ENCODE results near the gene SNRPA. TPM values are rescaled to one million over a fixed set of nuclear protein-coding genes. Genes with fewer than 3 reads are reported as not detected.

Gene SNRPA
- total RNA-seq, 2 donors from 2014 or later: 40.4 to 107 TPM

- H3K27ac ChIP-seq: peak overlapping the region; percentile 55 to 84
- no peaks in the 10 kb centered on the region for H3K9me3 ChIP-seq
- no peaks in the 10 kb centered on the region for H3K27me3 ChIP-seq (replicated peaks; ENCODE audit: insufficient read depth)
- no peak for ATAC-seq (ENCODE audit: insufficient number of reproducible peaks, low FRiP score, low read depth)
- peaks cover 14% of the 10 kb centered on the region for H3K36me3 ChIP-seq
- peaks cover 54 to 80% of the 10 kb centered on the region in 2 donors for H3K4me1 ChIP-seq (ENCODE audit: control insufficient read depth in 1 of 2, low read depth in 2 of 2)
- TF ChIP-seq CTCF (IDR thresholded peaks at IDR 0.05): no peak
- H3K4me3 ChIP-seq: peak overlapping the region; percentile 12
- DNase-seq (ENCODE audit: low spot score): no peak
Measured at GRCh38 chr19:40803857-40804782, 53.1 kb downstream of the SNRPA start.

GRCh38 chr19:40804783-40805242 is 53.8 kb downstream of the SNRPA start:
- DNase-seq (ENCODE audit: low spot score) (no peak), ATAC-seq (ENCODE audit: insufficient number of reproducible peaks, low FRiP score, low read depth) (no peak)
- no peak for TF ChIP-seq CTCF (IDR thresholded peaks at IDR 0.05)
- Histone ChIP-seq H3K9me3 (no peaks in the 10 kb centered on the region), H3K27ac (peak overlapping the region; percentile 55 to 84), H3K36me3 (peaks cover 19% of the 10 kb centered on the region), H3K4me3 (peak overlapping the region; percentile 12), H3K27me3 (replicated peaks; ENCODE audit: insufficient read depth) (no peaks in the 10 kb centered on the region), H3K4me1 (ENCODE audit: control insufficient read depth in 1 of 2, low read depth in 2 of 2) (peaks cover 55 to 84% of the 10 kb centered on the region in 2 donors)

- H3K4me3 ChIP-seq: no peak overlapping the region
- DNase-seq (ENCODE audit: low spot score): no peak
- H3K27me3 ChIP-seq (replicated peaks; ENCODE audit: insufficient read depth): no peaks in the 10 kb centered on the region
- H3K36me3 ChIP-seq: peaks cover 19% of the 10 kb centered on the region
- no peak for ATAC-seq (ENCODE audit: insufficient number of reproducible peaks, low FRiP score, low read depth)
- peaks cover 54 to 85% of the 10 kb centered on the region in 2 donors for H3K4me1 ChIP-seq (ENCODE audit: control insufficient read depth in 1 of 2, low read depth in 2 of 2)
- H3K27ac ChIP-seq: peak overlapping the region; percentile 24 to 84
- no peak for TF ChIP-seq CTCF (IDR thresholded peaks at IDR 0.05)
- no peaks in the 10 kb centered on the region for H3K9me3 ChIP-seq
Measured at GRCh38 chr19:40805258-40805868, 54.4 kb downstream of the SNRPA start.

GRCh38 chr19:40806423-40807146 is 55.6 kb downstream of the SNRPA start:
- Histone ChIP-seq H3K4me3 (no peak overlapping the region), H3K9me3 (no peaks in the 10 kb centered on the region), H3K4me1 (ENCODE audit: control insufficient read depth in 1 of 2, low read depth in 2 of 2) (peaks cover 42 to 79% of the 10 kb centered on the region in 2 donors), H3K27ac (peak overlapping the region; percentile 24 to 45), H3K36me3 (peaks cover 15% of the 10 kb centered on the region), H3K27me3 (replicated peaks; ENCODE audit: insufficient read depth) (no peaks in the 10 kb centered on the region)
- peak; percentile 80 for TF ChIP-seq CTCF (IDR thresholded peaks at IDR 0.05)
- ATAC-seq (ENCODE audit: insufficient number of reproducible peaks, low FRiP score, low read depth) (no peak), DNase-seq (ENCODE audit: low spot score) (peak; percentile 71)

All from thoracic aorta (tissue), 2 donors.